Muscle of back (tissue), 13 donors: ENCODE results near the gene RPS5. TPM values are rescaled to one million over a fixed set of nuclear protein-coding genes. Genes with fewer than 3 reads are reported as not detected.
"Not testable (repeated sequence)": the region's sequence is repeated elsewhere in the genome, so short reads cannot be mapped to it uniquely, and the experiment has no call there.

Experiments used
- DNase-seq, 3 donors: peaks; one replicate each; pipeline versions ENCODE4 v3.0.0 to v3.0.0-alpha.2; 2013
- long read RNA-seq, 9 donors: transcript quantifications; one replicate each; lab custom pipeline, GENCODE V29; 2026
- polyA plus RNA-seq, 10 donors: library from polyadenylated mRNA; unstranded; fragments of 120-200 nt; gene quantifications; one replicate each; pipeline ENCODE4 v1.2.1, GENCODE V29; 2013; ENCODE audit not compliant: insufficient read length in 10 of 10

Gene RPS5
- polyA plus RNA-seq, result 1,000 to 10,000 TPM; 1,378 to 1,791 (median 1,640) TPM
- long read RNA-seq, donor 1, transcript RPS5-201 (6 exons, 740 nt), result major isoform, 1,114 of 1,416 reads
- long read RNA-seq, donor 1, transcript RPS5-207 (1 exons, 1,747 nt), result minor isoform, 18 of 1,416 reads
- long read RNA-seq, donor 1, transcript RPS5-202 (5 exons, 1,520 nt), result minor isoform, 56 of 1,416 reads
- long read RNA-seq, donor 1, transcript RPS5-206 (4 exons, 970 nt), result minor isoform, 12 of 1,416 reads
- long read RNA-seq, donor 1, partial matches to known transcripts, result 185 of 1,416 reads
- long read RNA-seq, donor 1, other reads (novel, unspliced or antisense), result 26 of 1,416 reads
- long read RNA-seq, donor 2, transcript RPS5-201 (6 exons, 740 nt), result major isoform, 976 of 1,206 reads
- long read RNA-seq, donor 2, transcript RPS5-206 (4 exons, 970 nt), result minor isoform, 7 of 1,206 reads
- long read RNA-seq, donor 2, transcript RPS5-202 (5 exons, 1,520 nt), result minor isoform, 51 of 1,206 reads
- long read RNA-seq, donor 2, transcript RPS5-207 (1 exons, 1,747 nt), result minor isoform, 11 of 1,206 reads
- long read RNA-seq, donor 2, partial matches to known transcripts, result 135 of 1,206 reads
- long read RNA-seq, donor 2, other reads (novel, unspliced or antisense), result 20 of 1,206 reads
- long read RNA-seq, donor 3, partial matches to known transcripts, result 0 of 3 reads
- long read RNA-seq, donor 3, other reads (novel, unspliced or antisense), result 0 of 3 reads
- long read RNA-seq, donor 4, transcript RPS5-201 (6 exons, 740 nt), result major isoform, 783 of 1,036 reads
- long read RNA-seq, donor 4, transcript RPS5-202 (5 exons, 1,520 nt), result minor isoform, 61 of 1,036 reads
- long read RNA-seq, donor 4, transcript RPS5-206 (4 exons, 970 nt), result minor isoform, 23 of 1,036 reads
- long read RNA-seq, donor 4, transcript RPS5-207 (1 exons, 1,747 nt), result minor isoform, 9 of 1,036 reads
- long read RNA-seq, donor 4, partial matches to known transcripts, result 125 of 1,036 reads
- long read RNA-seq, donor 4, other reads (novel, unspliced or antisense), result 30 of 1,036 reads
- long read RNA-seq, donor 5, transcript RPS5-206 (4 exons, 970 nt), result minor isoform, 10 of 1,560 reads
- long read RNA-seq, donor 5, transcript RPS5-207 (1 exons, 1,747 nt), result minor isoform, 24 of 1,560 reads
- long read RNA-seq, donor 5, transcript RPS5-201 (6 exons, 740 nt), result major isoform, 1,127 of 1,560 reads
- long read RNA-seq, donor 5, transcript RPS5-202 (5 exons, 1,520 nt), result minor isoform, 117 of 1,560 reads
- long read RNA-seq, donor 5, partial matches to known transcripts, result 246 of 1,560 reads
- long read RNA-seq, donor 5, other reads (novel, unspliced or antisense), result 24 of 1,560 reads
- long read RNA-seq, donor 6, transcript RPS5-202 (5 exons, 1,520 nt), result minor isoform, 57 of 1,318 reads
- long read RNA-seq, donor 6, transcript RPS5-207 (1 exons, 1,747 nt), result minor isoform, 12 of 1,318 reads
- long read RNA-seq, donor 6, transcript RPS5-201 (6 exons, 740 nt), result major isoform, 1,004 of 1,318 reads
- long read RNA-seq, donor 6, transcript RPS5-206 (4 exons, 970 nt), result minor isoform, 8 of 1,318 reads
- long read RNA-seq, donor 6, partial matches to known transcripts, result 193 of 1,318 reads
- long read RNA-seq, donor 6, other reads (novel, unspliced or antisense), result 37 of 1,318 reads
- long read RNA-seq, donor 7, transcript RPS5-207 (1 exons, 1,747 nt), result minor isoform, 8 of 922 reads
- long read RNA-seq, donor 7, transcript RPS5-201 (6 exons, 740 nt), result major isoform, 770 of 922 reads
- long read RNA-seq, donor 7, transcript RPS5-202 (5 exons, 1,520 nt), result minor isoform, 33 of 922 reads
- long read RNA-seq, donor 7, partial matches to known transcripts, result 88 of 922 reads
- long read RNA-seq, donor 7, other reads (novel, unspliced or antisense), result 16 of 922 reads
- long read RNA-seq, donor 8, transcript RPS5-202 (5 exons, 1,520 nt), result minor isoform, 53 of 909 reads
- long read RNA-seq, donor 8, transcript RPS5-207 (1 exons, 1,747 nt), result minor isoform, 17 of 909 reads
- long read RNA-seq, donor 8, transcript RPS5-201 (6 exons, 740 nt), result major isoform, 628 of 909 reads
- long read RNA-seq, donor 8, transcript RPS5-206 (4 exons, 970 nt), result minor isoform, 21 of 909 reads
- long read RNA-seq, donor 8, partial matches to known transcripts, result 162 of 909 reads
- long read RNA-seq, donor 8, other reads (novel, unspliced or antisense), result 23 of 909 reads
- long read RNA-seq, donor 9, transcript RPS5-202 (5 exons, 1,520 nt), result minor isoform, 16 of 159 reads
- long read RNA-seq, donor 9, transcript RPS5-201 (6 exons, 740 nt), result major isoform, 123 of 159 reads
- long read RNA-seq, donor 9, partial matches to known transcripts, result 16 of 159 reads
- long read RNA-seq, donor 9, other reads (novel, unspliced or antisense), result 0 of 159 reads

GRCh38 chr19:58386576-58387337 is at the start of gene RPS5:
RPS5 (plus strand) TSS chr19:58387269; CDS start chr19:58388138, 869 bp downstream.
- peak; percentile 99 for DNase-seq

GRCh38 chr19:58338336-58338735 is 48.7 kb upstream of the RPS5 start:
- no peak for DNase-seq

- DNase-seq, result no peak
Measured at GRCh38 chr19:58338825-58339558, 48.1 kb upstream of the RPS5 start.

- DNase-seq, result no peak
Measured at GRCh38 chr19:58345558-58345957, 41.5 kb upstream of the RPS5 start.

- DNase-seq, result peak; percentile 37 to 66 (median 47)
Measured at GRCh38 chr19:58346961-58347929, 39.8 kb upstream of the RPS5 start.

GRCh38 chr19:58348080-58348479 is 39.0 kb upstream of the RPS5 start:
- DNase-seq, result not testable (repeated sequence)

- no peak for DNase-seq
Measured at GRCh38 chr19:58349590-58349989, 37.5 kb upstream of the RPS5 start.

- DNase-seq, result peak in 1 of 3 donors; percentile 62
Measured at GRCh38 chr19:58350001-58350861, 36.8 kb upstream of the RPS5 start.

GRCh38 chr19:58350871-58351557 is 36.1 kb upstream of the RPS5 start:
- DNase-seq, result no peak

- DNase-seq, result no peak
Measured at GRCh38 chr19:58351558-58351878, 35.6 kb upstream of the RPS5 start.

GRCh38 chr19:58351990-58352755 is 34.9 kb upstream of the RPS5 start:
- no peak for DNase-seq

GRCh38 chr19:58352760-58353671 is 34.1 kb upstream of the RPS5 start, which contains the start of gene A1BG:
A1BG (minus strand) TSS chr19:58353492; CDS start chr19:58353437, 55 bp downstream.
- DNase-seq, result no peak
